Parietal lobe (tissue), 2 donors: ENCODE measurements around the gene CCNB1. TPM values are rescaled to one million over a fixed set of nuclear protein-coding genes. Genes with fewer than 3 reads are reported as not detected.

Source experiments
- small RNA-seq: library from RNA; depleted of rRNA; stranded (forward); fragments of <200 nt; gene quantifications from one replicate; pipeline ENCODE3, GENCODE V24; 2014; ENCODE audit warnings: low replicate concordance
- total RNA-seq: library from RNA; depleted of rRNA; stranded (reverse); fragments of >200 nt; gene quantifications from one replicate; pipeline ENCODE4 v1.2.3, GENCODE V29; 2014

CCNB1 gene
- total RNA-seq = 24.1 TPM

GRCh38 chr5:69166686-69167492 lies at the start of gene CCNB1:
Gene CCNB1, plus strand, starts transcription at chr5:69167150. Its CDS starts 113 bp downstream, at chr5:69167263.

GRCh38 chr5:69189162-69190086 lies 22.5 kb downstream of the CCNB1 start, which contains the start of gene CENPH:
Gene CENPH, plus strand, starts transcription at chr5:69189583. Its CDS starts 52 bp downstream, at chr5:69189635.

Small RNA genes within 50 kb of the gene (small RNA-seq; reads per million reads assigned to genes)
- not detected for gene SNORA50D

Other genes starting within 250 kb of the CCNB1 start
- 58.8 TPM for gene SLC30A5, start 73.1 kb upstream of the CCNB1 start, total RNA-seq
- gene CENPH, start 22.4 kb downstream of the CCNB1 start, total RNA-seq = 11.9 TPM
- gene CDK7, start 67.7 kb downstream of the CCNB1 start, total RNA-seq = 34.7 TPM
- gene CCDC125, start 165.7 kb downstream of the CCNB1 start, total RNA-seq = 8.5 TPM
- gene AK6, start 202.4 kb downstream of the CCNB1 start, total RNA-seq = 21.0 TPM
- 72.0 TPM for gene TAF9, start 202.4 kb downstream of the CCNB1 start, total RNA-seq
- 30.0 TPM for gene RAD17, start 202.7 kb downstream of the CCNB1 start, total RNA-seq
- gene MARVELD2, start 248.0 kb downstream of the CCNB1 start, total RNA-seq = 0.94 TPM